DND-41 (cell line): ENCODE data around the gene HMCN1.

Experiments
- ATAC-seq: fragments of 200-7000 bp; cut with Tn5 transposase; 3 replicates; pipeline ENCODE4 v1.9.1; 2021; ENCODE audit warnings: low read depth; ENCODE audit not compliant: insufficient read depth
- DNase-seq: peaks from one replicate; pipeline ENCODE4 v3.0.0-alpha.2; 2020
- H2AFZ ChIP-seq: 2 replicates; pipeline ENCODE4 v1.6.0; 2012; ENCODE audit warnings: low read depth, low read length
- H3K27ac ChIP-seq: 2 replicates; pipeline ENCODE4 v1.5.1; 2012; ENCODE audit warnings: low read length, inconsistent platforms
- H3K27me3 ChIP-seq: fragments of 200-600 bp; sonication (generic); 2 replicates; pipeline ENCODE4 v1.6.0; 2012; ENCODE audit warnings: low read length, mild to moderate bottlenecking, inconsistent platforms; ENCODE audit not compliant: insufficient read depth, poor library complexity
- H3K36me3 ChIP-seq: 2 replicates; pipeline ENCODE4 v1.5.1; 2012; ENCODE audit warnings: low read length, inconsistent platforms; ENCODE audit not compliant: insufficient read depth
- H3K4me1 ChIP-seq: 2 replicates; pipeline ENCODE4 v1.5.1; 2012; ENCODE audit warnings: mild to moderate bottlenecking, low read length; ENCODE audit not compliant: insufficient read depth
- H3K4me2 ChIP-seq: 2 replicates; pipeline ENCODE4 v1.6.0; 2012; ENCODE audit warnings: mild to moderate bottlenecking, moderate library complexity, low read length, inconsistent platforms; ENCODE audit not compliant: insufficient read depth
- H3K4me3 ChIP-seq, 2 experiments: fragments of 200-600 bp in 1 of 2; shearing (Covaris generic) in 1 of 2; 2 replicates each; pipeline ENCODE4 v1.5.1; 2012 to 2016; ENCODE audit warnings: inconsistent platforms in 2 of 2, low read length in 2 of 2, mild to moderate bottlenecking in 2 of 2, low read depth in 1 of 2, moderate library complexity in 1 of 2
- H3K79me2 ChIP-seq: 2 replicates; pipeline ENCODE4 v1.6.0; 2012; ENCODE audit warnings: low read length, inconsistent platforms; ENCODE audit not compliant: insufficient read depth
- H3K9ac ChIP-seq: 2 replicates; pipeline ENCODE4 v1.6.0; 2012; ENCODE audit warnings: low read depth, mild to moderate bottlenecking, inconsistent platforms, low read length, moderate library complexity
- H3K9me3 ChIP-seq: 2 replicates; pipeline ENCODE4 v1.5.1; 2012; ENCODE audit warnings: low read length, moderate library complexity, mild to moderate bottlenecking, inconsistent platforms; ENCODE audit not compliant: insufficient read depth, severe bottlenecking
- H4K20me1 ChIP-seq: 2 replicates; pipeline ENCODE4 v1.6.0; 2012; ENCODE audit warnings: low read length; ENCODE audit not compliant: insufficient read depth
- CTCF ChIP-seq: IDR thresholded peaks from 2 replicates; pipeline ENCODE4 v1.5.1; 2012; ENCODE audit warnings: borderline replicate concordance, low read length, moderate library complexity, mild to moderate bottlenecking; ENCODE audit not compliant: poor library complexity, severe bottlenecking; ENCODE audit errors: extremely low read depth
- EZH2 ChIP-seq: IDR thresholded peaks from 3 replicates; pipeline ENCODE4 v1.6.1; 2012; ENCODE audit warnings: borderline replicate concordance, low read depth, mild to moderate bottlenecking, moderate library complexity, low read length, inconsistent platforms; ENCODE audit not compliant: severe bottlenecking

The HMCN1 gene

GRCh38 chr1:186213225-186213607 lies 479.0 kb downstream of the HMCN1 start:
- no peaks in the 10 kb centered on the region for H3K36me3 ChIP-seq
- H3K27ac ChIP-seq, result no peak overlapping the region
- H3K9me3 ChIP-seq, result no peaks in the 10 kb centered on the region
- H3K4me2 ChIP-seq, result no peak overlapping the region
- H2AFZ ChIP-seq, result no peak overlapping the region
- no peak for ATAC-seq
- no peaks in the 10 kb centered on the region for H3K79me2 ChIP-seq
- peaks cover 4% of the 10 kb centered on the region for H3K27me3 ChIP-seq
- no peak overlapping the region for H3K9ac ChIP-seq
- H3K4me1 ChIP-seq, result no peaks in the 10 kb centered on the region
- TF ChIP-seq CTCF, result no peak
- no peak for TF ChIP-seq EZH2
- H3K4me3 ChIP-seq, result no peak overlapping the region
- no peak for DNase-seq
- H4K20me1 ChIP-seq, result no peaks in the 10 kb centered on the region

- Histone ChIP-seq H3K36me3 (no peaks in the 10 kb centered on the region), H3K4me1 (no peaks in the 10 kb centered on the region), H4K20me1 (no peaks in the 10 kb centered on the region), H3K9ac (no peak overlapping the region), H3K27me3 (no peaks in the 10 kb centered on the region), H3K4me2 (no peak overlapping the region), H3K4me3 (no peak overlapping the region), H3K27ac (no peak overlapping the region), H3K9me3 (no peaks in the 10 kb centered on the region), H2AFZ (no peak overlapping the region), H3K79me2 (no peaks in the 10 kb centered on the region)
- DNase-seq (no peak), ATAC-seq (no peak)
- TF ChIP-seq CTCF, result no peak
- TF ChIP-seq EZH2, result no peak
Measured at GRCh38 chr1:186214791-186215190, 480.6 kb downstream of the HMCN1 start.

GRCh38 chr1:186215636-186216035 lies 481.4 kb downstream of the HMCN1 start:
- H2AFZ ChIP-seq, result no peak overlapping the region
- no peak overlapping the region for H3K27ac ChIP-seq
- H3K79me2 ChIP-seq, result no peaks in the 10 kb centered on the region
- no peaks in the 10 kb centered on the region for H3K36me3 ChIP-seq
- H3K4me3 ChIP-seq, result no peak overlapping the region
- no peaks in the 10 kb centered on the region for H4K20me1 ChIP-seq
- no peaks in the 10 kb centered on the region for H3K4me1 ChIP-seq
- ATAC-seq (no peak), DNase-seq (no peak)
- no peak overlapping the region for H3K9ac ChIP-seq
- H3K27me3 ChIP-seq, result no peaks in the 10 kb centered on the region
- no peaks in the 10 kb centered on the region for H3K9me3 ChIP-seq
- no peak overlapping the region for H3K4me2 ChIP-seq
- TF ChIP-seq EZH2 (no peak), CTCF (no peak)

- no peak for DNase-seq
- Histone ChIP-seq H4K20me1 (no peaks in the 10 kb centered on the region), H2AFZ (no peak overlapping the region), H3K4me3 (no peak overlapping the region), H3K79me2 (no peaks in the 10 kb centered on the region), H3K27me3 (no peaks in the 10 kb centered on the region), H3K4me1 (no peaks in the 10 kb centered on the region), H3K9ac (no peak overlapping the region), H3K27ac (no peak overlapping the region), H3K9me3 (no peaks in the 10 kb centered on the region), H3K4me2 (no peak overlapping the region), H3K36me3 (no peaks in the 10 kb centered on the region)
- no peak for TF ChIP-seq EZH2
- no peak for TF ChIP-seq CTCF
- no peak for ATAC-seq
Measured at GRCh38 chr1:186218654-186219352, 484.6 kb downstream of the HMCN1 start.
